MM.1S (cell line): ENCODE data around the gene ADAMTS12.

Source experiments
- DNase-seq: peaks from one replicate; pipeline ENCODE4 v3.0.0-alpha.2; 2015
- H2AFZ ChIP-seq: fragments of 300-600 bp; sonication (generic); 2 replicates; pipeline ENCODE4 v1.6.0; 2016; ENCODE audit warnings: antibody characterized with exemption, low read length
- H3F3A ChIP-seq: fragments of 300-600 bp; sonication (generic); 2 replicates; pipeline ENCODE4 v1.6.1; 2016; ENCODE audit warnings: mild to moderate bottlenecking, antibody characterized with exemption, low read length, moderate library complexity, mixed read lengths; ENCODE audit not compliant: insufficient read depth
- H3K27ac ChIP-seq: fragments of 300-600 bp; sonication (generic); 2 replicates; pipeline ENCODE4 v1.5.1; 2016; ENCODE audit warnings: mild to moderate bottlenecking, low read length
- H3K27me3 ChIP-seq: fragments of 300-600 bp; sonication (generic); replicated peaks from 2 replicates; pipeline ENCODE4 v1.6.0; 2016; ENCODE audit warnings: low read length; ENCODE audit not compliant: insufficient read depth
- H3K36me3 ChIP-seq: fragments of 300-600 bp; sonication (generic); replicated peaks from 2 replicates; pipeline ENCODE4 v1.6.1; 2016; ENCODE audit warnings: mild to moderate bottlenecking, low read length, mixed read lengths; ENCODE audit not compliant: insufficient read depth
- H3K4me1 ChIP-seq: fragments of 300-600 bp; sonication (generic); 2 replicates; pipeline ENCODE4 v1.6.1; 2016; ENCODE audit warnings: low read length, mixed read lengths
- H3K4me2 ChIP-seq: fragments of 300-600 bp; sonication (generic); 2 replicates; pipeline ENCODE4 v1.6.0; 2016; ENCODE audit warnings: low read depth, low read length
- H3K4me3 ChIP-seq: fragments of 300-600 bp; sonication (generic); 2 replicates; pipeline ENCODE4 v1.5.1; 2016; ENCODE audit warnings: low read length, mixed read lengths
- H3K79me2 ChIP-seq: fragments of 300-600 bp; sonication (generic); 2 replicates; pipeline ENCODE4 v1.6.1; 2016; ENCODE audit warnings: mixed run types, low read length, mixed read lengths
- H3K9ac ChIP-seq: fragments of 300-600 bp; sonication (generic); 2 replicates; pipeline ENCODE4 v1.6.1; 2016; ENCODE audit warnings: low read length, mixed read lengths
- H3K9me2 ChIP-seq: fragments of 300-600 bp; sonication (generic); replicated peaks from 2 replicates; pipeline ENCODE4 v1.6.1; 2016; ENCODE audit warnings: mild to moderate bottlenecking, low read length, mixed read lengths; ENCODE audit not compliant: insufficient read depth
- H3K9me3 ChIP-seq: fragments of 300-600 bp; sonication (generic); replicated peaks from 2 replicates; pipeline ENCODE4 v1.6.1; 2016; ENCODE audit warnings: mild to moderate bottlenecking, low read length, mixed read lengths; ENCODE audit not compliant: insufficient read depth
- H4K20me1 ChIP-seq: fragments of 300-600 bp; sonication (generic); 2 replicates; pipeline ENCODE4 v1.6.1; 2016; ENCODE audit warnings: mild to moderate bottlenecking, low read length, moderate library complexity, mixed read lengths; ENCODE audit not compliant: insufficient read depth
- CTCF ChIP-seq: fragments of 300-600 bp; sonication (generic); IDR thresholded peaks from 2 replicates; pipeline ENCODE4 v1.5.1; 2016; ENCODE audit warnings: antibody characterized with exemption, low read length, mixed read lengths
- EZH2 ChIP-seq: fragments of 300-600 bp; sonication (generic); optimal IDR thresholded peaks from 2 replicates; pipeline ENCODE3; 2017; ENCODE audit warnings: low read depth, mild to moderate bottlenecking, antibody characterized with exemption, low read length, mixed read lengths
- EZH2phosphoT487 ChIP-seq: fragments of 300-600 bp; sonication (generic); IDR thresholded peaks from 2 replicates; pipeline ENCODE4 v1.6.1; 2018; ENCODE audit warnings: antibody characterized with exemption, low read length

The ADAMTS12 gene

GRCh38 chr5:33726422-33727165 lies 165.2 kb downstream of the ADAMTS12 start:
- Histone ChIP-seq H2AFZ (no peak overlapping the region), H3K9ac (no peak overlapping the region), H3F3A (no peaks in the 10 kb centered on the region), H3K27me3 (no peaks in the 10 kb centered on the region), H3K9me2 (no peaks in the 10 kb centered on the region), H3K79me2 (no peaks in the 10 kb centered on the region), H3K4me3 (no peak overlapping the region), H3K9me3 (no peaks in the 10 kb centered on the region), H3K36me3 (no peaks in the 10 kb centered on the region), H3K4me1 (no peaks in the 10 kb centered on the region), H3K4me2 (no peak overlapping the region), H4K20me1 (no peaks in the 10 kb centered on the region), H3K27ac (no peak overlapping the region)
- TF ChIP-seq CTCF = no peak
- no peak for TF ChIP-seq EZH2
- TF ChIP-seq EZH2phosphoT487 = no peak
- DNase-seq = no peak

GRCh38 chr5:33725806-33726205 lies 166.0 kb downstream of the ADAMTS12 start:
- H3K9me3 ChIP-seq = no peaks in the 10 kb centered on the region
- H3K36me3 ChIP-seq = no peaks in the 10 kb centered on the region
- H3K9me2 ChIP-seq = no peaks in the 10 kb centered on the region
- no peak overlapping the region for H2AFZ ChIP-seq
- H3F3A ChIP-seq = no peaks in the 10 kb centered on the region
- no peak overlapping the region for H3K27ac ChIP-seq
- H3K4me1 ChIP-seq = no peaks in the 10 kb centered on the region
- H3K9ac ChIP-seq = no peak overlapping the region
- no peak overlapping the region for H3K4me3 ChIP-seq
- H3K4me2 ChIP-seq = no peak overlapping the region
- no peaks in the 10 kb centered on the region for H4K20me1 ChIP-seq
- TF ChIP-seq EZH2 = no peak
- DNase-seq = no peak
- no peaks in the 10 kb centered on the region for H3K79me2 ChIP-seq
- no peaks in the 10 kb centered on the region for H3K27me3 ChIP-seq

GRCh38 chr5:33721491-33722200 lies 170.1 kb downstream of the ADAMTS12 start:
- Histone ChIP-seq H3K9me3 (no peaks in the 10 kb centered on the region), H3K9me2 (no peaks in the 10 kb centered on the region), H2AFZ (no peak overlapping the region), H3K4me1 (no peaks in the 10 kb centered on the region), H3K27me3 (no peaks in the 10 kb centered on the region), H3F3A (no peaks in the 10 kb centered on the region), H3K79me2 (no peaks in the 10 kb centered on the region), H3K9ac (no peak overlapping the region), H3K27ac (no peak overlapping the region), H3K4me2 (no peak overlapping the region), H4K20me1 (no peaks in the 10 kb centered on the region), H3K4me3 (no peak overlapping the region), H3K36me3 (no peaks in the 10 kb centered on the region)
- TF ChIP-seq EZH2phosphoT487 = no peak
- TF ChIP-seq EZH2 = no peak
- TF ChIP-seq CTCF = no peak
- no peak for DNase-seq

- H3K36me3 ChIP-seq = no peaks in the 10 kb centered on the region
- H4K20me1 ChIP-seq = no peaks in the 10 kb centered on the region
- H3K4me3 ChIP-seq = no peak overlapping the region
- H3K27me3 ChIP-seq = no peaks in the 10 kb centered on the region
- no peaks in the 10 kb centered on the region for H3F3A ChIP-seq
- H3K9me3 ChIP-seq = no peaks in the 10 kb centered on the region
- H2AFZ ChIP-seq = no peak overlapping the region
- H3K9ac ChIP-seq = no peak overlapping the region
- no peaks in the 10 kb centered on the region for H3K9me2 ChIP-seq
- H3K4me2 ChIP-seq = no peak overlapping the region
- no peaks in the 10 kb centered on the region for H3K4me1 ChIP-seq
- no peak overlapping the region for H3K27ac ChIP-seq
- no peaks in the 10 kb centered on the region for H3K79me2 ChIP-seq
- DNase-seq = no peak
- TF ChIP-seq EZH2 = no peak
- TF ChIP-seq CTCF = no peak
- TF ChIP-seq EZH2phosphoT487 = no peak
Observed at GRCh38 chr5:33720176-33720575, 171.6 kb downstream of the ADAMTS12 start.
